ENCODE measurements around the gene ANG. TPM values are rescaled to one million over a fixed set of nuclear protein-coding genes. Genes with fewer than 3 reads are reported as not detected.
A peak's percentile ranks its signal among the peaks of the same experiment; 100 is the strongest.

The ANG gene
- polyA plus RNA-seq, 3 donors = 9.8 to 55.7 (median 31.4) TPM

DNA sequence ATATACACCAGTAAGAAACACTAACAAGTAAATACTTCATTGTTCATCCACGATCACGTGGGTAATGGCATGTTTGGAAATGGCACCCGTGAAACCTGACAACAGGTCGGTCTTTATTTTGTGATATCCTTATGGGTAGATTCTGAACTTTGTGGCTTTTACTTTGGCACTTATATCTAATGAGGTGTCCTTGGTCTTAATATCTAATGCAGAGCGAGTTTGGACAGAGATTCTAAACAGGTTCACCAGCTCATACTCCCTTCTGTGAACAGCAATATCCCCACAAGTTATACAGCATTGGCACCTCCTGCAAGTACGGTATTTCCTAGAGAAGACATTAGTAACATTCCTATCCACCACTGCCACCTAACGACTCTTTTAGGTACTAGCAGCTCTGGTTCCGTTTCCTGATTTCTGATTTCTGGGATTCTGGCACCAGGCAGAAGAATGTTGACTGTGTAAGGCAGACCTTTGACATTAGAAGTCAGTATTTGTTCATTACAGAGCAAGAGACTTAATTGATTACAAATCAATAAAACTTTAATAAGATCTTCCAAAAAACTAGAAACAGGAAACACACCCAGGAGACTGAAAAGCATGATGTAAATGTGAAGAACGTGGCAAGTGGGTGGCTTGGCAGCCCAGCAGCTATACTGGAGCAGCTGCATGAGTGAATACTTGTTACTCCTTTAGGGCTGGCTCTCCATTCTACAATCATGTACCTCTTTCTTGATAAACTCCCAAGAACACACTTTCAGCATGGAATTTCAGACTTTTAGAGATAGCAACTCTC, 2.5 kb downstream of the ANG start:
- H3K27me3 Mint-ChIP-seq (ENCODE audit: low read depth in 3 of 3) = no peaks in the 10 kb centered on the region
- no peaks in the 10 kb centered on the region for H3K27me3 ChIP-seq (ENCODE audit: control insufficient read depth in 2 of 2, insufficient read depth in 2 of 2, low read length in 2 of 2)
- H3K9me3 ChIP-seq (replicated peaks in 1 of 2; ENCODE audit: control insufficient read depth in 1 of 2, insufficient read depth in 1 of 2, low read length in 2 of 2) = no peaks in the 10 kb centered on the region
- peaks cover 10% of the 10 kb centered on the region for H3K79me2 ChIP-seq (ENCODE audit: insufficient read depth, low read length)
- H3K27ac Mint-ChIP-seq = no peak overlapping the region
- WGBS (ENCODE audit: insufficient coverage) = 6% methylated on average over 2 of the region's 9 CpGs
- H3K4me2 ChIP-seq (replicated peaks; ENCODE audit: extremely low read depth, low read length, poor library complexity, severe bottlenecking) = no peak overlapping the region
- H3K4me3 Mint-ChIP-seq = no peak overlapping the region
- H3K9me3 Mint-ChIP-seq = no peaks in the 10 kb centered on the region
- H3K36me3 Mint-ChIP-seq = peaks cover 31 to 34% of the 10 kb centered on the region in 2 donors
- peak; percentile 56 to 84 (median 69) for DNase-seq
- no peak overlapping the region for H3K4me3 ChIP-seq (replicated peaks in 1 of 3; ENCODE audit: low read depth in 2 of 3, low read length in 3 of 3)
- H4K20me1 ChIP-seq (ENCODE audit: insufficient read depth, low read length) = no peaks in the 10 kb centered on the region
- H3K9ac ChIP-seq (ENCODE audit: insufficient read depth, low read length, poor library complexity, severe bottlenecking) = no peak overlapping the region
- peaks cover 6 to 8% of the 10 kb centered on the region in 2 donors for H3K4me1 ChIP-seq (ENCODE audit: control insufficient read depth in 1 of 2, insufficient read depth in 2 of 2, low read length in 2 of 2)
- no peak overlapping the region for H3K27ac ChIP-seq (ENCODE audit: low read depth in 1 of 2, low read length in 2 of 2)
- TF ChIP-seq, protein P1, sequence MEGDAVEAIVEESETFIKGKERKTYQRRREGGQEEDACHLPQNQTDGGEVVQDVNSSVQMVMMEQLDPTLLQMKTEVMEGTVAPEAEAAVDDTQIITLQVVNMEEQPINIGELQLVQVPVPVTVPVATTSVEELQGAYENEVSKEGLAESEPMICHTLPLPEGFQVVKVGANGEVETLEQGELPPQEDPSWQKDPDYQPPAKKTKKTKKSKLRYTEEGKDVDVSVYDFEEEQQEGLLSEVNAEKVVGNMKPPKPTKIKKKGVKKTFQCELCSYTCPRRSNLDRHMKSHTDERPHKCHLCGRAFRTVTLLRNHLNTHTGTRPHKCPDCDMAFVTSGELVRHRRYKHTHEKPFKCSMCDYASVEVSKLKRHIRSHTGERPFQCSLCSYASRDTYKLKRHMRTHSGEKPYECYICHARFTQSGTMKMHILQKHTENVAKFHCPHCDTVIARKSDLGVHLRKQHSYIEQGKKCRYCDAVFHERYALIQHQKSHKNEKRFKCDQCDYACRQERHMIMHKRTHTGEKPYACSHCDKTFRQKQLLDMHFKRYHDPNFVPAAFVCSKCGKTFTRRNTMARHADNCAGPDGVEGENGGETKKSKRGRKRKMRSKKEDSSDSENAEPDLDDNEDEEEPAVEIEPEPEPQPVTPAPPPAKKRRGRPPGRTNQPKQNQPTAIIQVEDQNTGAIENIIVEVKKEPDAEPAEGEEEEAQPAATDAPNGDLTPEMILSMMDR (IDR thresholded peaks at IDR 0.05) = peak; percentile 91
- H3K4me1 Mint-ChIP-seq = peaks cover 15% of the 10 kb centered on the region
- peaks cover 11 to 13% of the 10 kb centered on the region in 2 donors for H3K36me3 ChIP-seq (replicated peaks in 1 of 2; ENCODE audit: control insufficient read depth in 1 of 2, insufficient read depth in 2 of 2, low read length in 2 of 2)
- intact Hi-C loops (cut with micrococcal nuclease) = loop anchor here (5.0 to 10.0 kb wide), 2 partner anchors 34 to 284 kb away; no protein-coding TSS in a partner anchor
- no peak overlapping the region for H2AFZ ChIP-seq (ENCODE audit: insufficient read depth, low read depth, low read length, poor library complexity, severe bottlenecking)

DNA sequence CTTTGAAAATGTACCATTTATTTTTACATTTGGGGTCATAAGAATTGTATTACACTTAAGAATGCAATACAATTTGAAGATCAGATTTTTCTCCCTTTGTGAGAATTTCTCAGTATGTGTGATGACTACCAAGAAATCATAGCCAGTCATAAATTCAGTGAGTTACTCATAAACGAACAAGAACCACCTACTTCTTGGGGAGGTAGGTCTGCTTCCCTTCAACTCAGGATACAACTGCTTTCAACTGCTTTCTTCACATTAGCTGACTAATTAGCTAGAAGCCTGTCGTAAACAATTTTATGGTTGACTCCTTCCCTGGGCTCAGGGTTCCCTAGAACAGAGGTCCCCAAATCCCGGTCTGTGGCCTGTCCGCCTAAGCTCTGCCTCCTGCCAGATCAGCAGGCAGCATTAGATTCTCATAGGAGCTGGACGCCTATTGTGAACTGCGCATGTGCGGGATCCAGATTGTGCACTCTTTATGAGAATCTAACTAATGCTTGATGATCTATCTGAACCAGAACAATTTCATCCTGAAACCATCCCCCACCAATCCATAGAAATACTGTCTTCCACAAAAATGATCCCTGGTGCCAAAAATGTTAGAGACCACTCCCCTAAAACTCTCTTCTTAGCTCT, 3.7 kb downstream of the ANG start:
- 96% methylated on average over 5 of the region's 7 CpGs for WGBS (ENCODE audit: insufficient coverage)
- Mint-ChIP-seq H3K27me3 (ENCODE audit: low read depth in 3 of 3) (no peaks in the 10 kb centered on the region), H3K9me3 (no peaks in the 10 kb centered on the region), H3K36me3 (peaks cover 31 to 34% of the 10 kb centered on the region in 2 donors), H3K27ac (no peak overlapping the region), H3K4me1 (peaks cover 12% of the 10 kb centered on the region), H3K4me3 (no peak overlapping the region)
- TF ChIP-seq, protein P1 (IDR thresholded peaks at IDR 0.05) = no peak
- intact Hi-C loops (cut with micrococcal nuclease) = loop anchor here (5.0 to 10.0 kb wide), 2 partner anchors 35 to 283 kb away; no protein-coding TSS in a partner anchor
- H3K9me3 ChIP-seq (replicated peaks in 1 of 2; ENCODE audit: control insufficient read depth in 1 of 2, insufficient read depth in 1 of 2, low read length in 2 of 2) = no peaks in the 10 kb centered on the region
- no peaks in the 10 kb centered on the region for H4K20me1 ChIP-seq (ENCODE audit: insufficient read depth, low read length)
- peaks cover 7 to 9% of the 10 kb centered on the region in 2 donors for H3K4me1 ChIP-seq (ENCODE audit: control insufficient read depth in 1 of 2, insufficient read depth in 2 of 2, low read length in 2 of 2)
- no peak overlapping the region for H2AFZ ChIP-seq (ENCODE audit: insufficient read depth, low read depth, low read length, poor library complexity, severe bottlenecking)
- no peak overlapping the region for H3K9ac ChIP-seq (ENCODE audit: insufficient read depth, low read length, poor library complexity, severe bottlenecking)
- H3K79me2 ChIP-seq (ENCODE audit: insufficient read depth, low read length) = peaks cover 7% of the 10 kb centered on the region
- no peaks in the 10 kb centered on the region for H3K27me3 ChIP-seq (ENCODE audit: control insufficient read depth in 2 of 2, insufficient read depth in 2 of 2, low read length in 2 of 2)
- DNase-seq = no peak
- no peak overlapping the region for H3K4me3 ChIP-seq (replicated peaks in 1 of 3; ENCODE audit: low read depth in 2 of 3, low read length in 3 of 3)
- H3K36me3 ChIP-seq (replicated peaks in 1 of 2; ENCODE audit: control insufficient read depth in 1 of 2, insufficient read depth in 2 of 2, low read length in 2 of 2) = peaks cover 11 to 13% of the 10 kb centered on the region in 2 donors
- no peak overlapping the region for H3K27ac ChIP-seq (ENCODE audit: low read depth in 1 of 2, low read length in 2 of 2)
- no peak overlapping the region for H3K4me2 ChIP-seq (replicated peaks; ENCODE audit: extremely low read depth, low read length, poor library complexity, severe bottlenecking)

Data from CD14-positive monocyte (primary cell).